Measurements from ENCODE around the gene KHDRBS1.

KHDRBS1 gene

GRCh38 chr1:32048440-32048839 lies 34.8 kb downstream of the KHDRBS1 start:
- 0 out of 2 replicates have a peak, but pooled peaks cover 4% of the 10 kb centered on the region for H3K79me2 ChIP-seq (ENCODE audit: insufficient read depth, low read length)

GRCh38 chr1:32051706-32052105 lies 38.0 kb downstream of the KHDRBS1 start:
- no peaks in the 10 kb centered on the region for H3K9me2 ChIP-seq (replicated peaks; ENCODE audit: low read depth, low read length)
- 0 out of 2 replicates have a peak, but pooled peaks cover 9% of the 10 kb centered on the region for H3K79me2 ChIP-seq (ENCODE audit: insufficient read depth, low read length)
- H3K9ac ChIP-seq (ENCODE audit: low read depth, low read length, poor library complexity, severe bottlenecking): no peak overlapping the region
- no peak overlapping the region for H3K4me2 ChIP-seq (ENCODE audit: low read depth, low read length, poor library complexity, severe bottlenecking)
- no peak overlapping the region for H2AFZ ChIP-seq (ENCODE audit: low read length)
- no peaks in the 10 kb centered on the region for H3F3A ChIP-seq (ENCODE audit: low read depth)
- no peaks in the 10 kb centered on the region for H3K4me1 ChIP-seq (ENCODE audit: insufficient read depth, low read length, poor library complexity, severe bottlenecking)
- H4K20me1 ChIP-seq (ENCODE audit: insufficient read depth, low read length, poor library complexity, severe bottlenecking): peaks cover 9% of the 10 kb centered on the region
- no peak for TF ChIP-seq CTCF (conservative IDR thresholded peaks at IDR 0.05; ENCODE audit: low read length)
- TF ChIP-seq EZH2phosphoT487 (IDR thresholded peaks at IDR 0.05; ENCODE audit: borderline replicate concordance): no peak
- no peak overlapping the region for H3K4me3 ChIP-seq (ENCODE audit: low read length, poor library complexity, severe bottlenecking)
- peaks cover 62% of the 10 kb centered on the region for H3K36me3 ChIP-seq (ENCODE audit: insufficient read depth, low read length)
- no peaks in the 10 kb centered on the region for H3K27me3 ChIP-seq (ENCODE audit: insufficient read depth, low read length, poor library complexity, severe bottlenecking)
- H3K9me3 ChIP-seq (ENCODE audit: insufficient read depth, low read depth, low read length): no peaks in the 10 kb centered on the region

More at GRCh38 chr1:32048440-32048839, 34.8 kb downstream of the KHDRBS1 start:
- Histone ChIP-seq H3K27me3 (ENCODE audit: insufficient read depth, low read length, poor library complexity, severe bottlenecking) (no peaks in the 10 kb centered on the region), H4K20me1 (ENCODE audit: insufficient read depth, low read length, poor library complexity, severe bottlenecking) (peaks cover 7% of the 10 kb centered on the region), H3K9me3 (ENCODE audit: insufficient read depth, low read depth, low read length) (no peaks in the 10 kb centered on the region), H2AFZ (ENCODE audit: low read length) (no peak overlapping the region), H3F3A (ENCODE audit: low read depth) (no peaks in the 10 kb centered on the region), H3K4me3 (ENCODE audit: low read length, poor library complexity, severe bottlenecking) (no peak overlapping the region), H3K4me2 (ENCODE audit: low read depth, low read length, poor library complexity, severe bottlenecking) (no peak overlapping the region), H3K4me1 (ENCODE audit: insufficient read depth, low read length, poor library complexity, severe bottlenecking) (no peaks in the 10 kb centered on the region), H3K9me2 (replicated peaks; ENCODE audit: low read depth, low read length) (no peaks in the 10 kb centered on the region), H3K9ac (ENCODE audit: low read depth, low read length, poor library complexity, severe bottlenecking) (no peak overlapping the region), H3K36me3 (ENCODE audit: insufficient read depth, low read length) (peaks cover 32% of the 10 kb centered on the region)
- TF ChIP-seq EZH2phosphoT487 (IDR thresholded peaks at IDR 0.05; ENCODE audit: borderline replicate concordance) (no peak), CTCF (conservative IDR thresholded peaks at IDR 0.05; ENCODE audit: low read length) (no peak)

GRCh38 chr1:32052887-32053286 lies 39.2 kb downstream of the KHDRBS1 start:
- H3K79me2 ChIP-seq (ENCODE audit: insufficient read depth, low read length): 0 out of 2 replicates have a peak, but pooled peaks cover 9% of the 10 kb centered on the region
- TF ChIP-seq CTCF (conservative IDR thresholded peaks at IDR 0.05; ENCODE audit: low read length) (no peak), EZH2phosphoT487 (IDR thresholded peaks at IDR 0.05; ENCODE audit: borderline replicate concordance) (no peak)
- no peaks in the 10 kb centered on the region for H3K4me1 ChIP-seq (ENCODE audit: insufficient read depth, low read length, poor library complexity, severe bottlenecking)
- H3K9me2 ChIP-seq (replicated peaks; ENCODE audit: low read depth, low read length): no peaks in the 10 kb centered on the region
- H3K36me3 ChIP-seq (ENCODE audit: insufficient read depth, low read length): peaks cover 69% of the 10 kb centered on the region
- H2AFZ ChIP-seq (ENCODE audit: low read length): no peak overlapping the region
- H3K27me3 ChIP-seq (ENCODE audit: insufficient read depth, low read length, poor library complexity, severe bottlenecking): no peaks in the 10 kb centered on the region
- H4K20me1 ChIP-seq (ENCODE audit: insufficient read depth, low read length, poor library complexity, severe bottlenecking): peaks cover 13% of the 10 kb centered on the region
- H3K4me3 ChIP-seq (ENCODE audit: low read length, poor library complexity, severe bottlenecking): no peak overlapping the region
- no peak overlapping the region for H3K9ac ChIP-seq (ENCODE audit: low read depth, low read length, poor library complexity, severe bottlenecking)
- H3F3A ChIP-seq (ENCODE audit: low read depth): no peaks in the 10 kb centered on the region
- no peaks in the 10 kb centered on the region for H3K9me3 ChIP-seq (ENCODE audit: insufficient read depth, low read depth, low read length)
- H3K4me2 ChIP-seq (ENCODE audit: low read depth, low read length, poor library complexity, severe bottlenecking): no peak overlapping the region

Data from Loucy (cell line).